H9 (cell line): ENCODE measurements around the gene TRIM65. TPM values are rescaled to one million over a fixed set of nuclear protein-coding genes. Genes with fewer than 3 reads are reported as not detected.

ENCODE experiments used
- DNase-seq: peaks from one replicate; pipeline ENCODE4 v3.0.0-alpha.2; 2017
- H2AFZ ChIP-seq: one replicate; pipeline ENCODE4 v1.6.1; 2013; ENCODE audit warnings: mild to moderate bottlenecking, low read length, control low read depth, moderate library complexity
- H2AK5ac ChIP-seq: 2 replicates; pipeline ENCODE4 v1.6.1; 2013; ENCODE audit warnings: low read length, control low read depth, mixed read lengths; ENCODE audit not compliant: insufficient read length
- H2BK120ac ChIP-seq: one replicate; pipeline ENCODE4 v1.6.1; 2013; ENCODE audit warnings: low read depth, mild to moderate bottlenecking, low read length, control low read depth, inconsistent platforms; ENCODE audit not compliant: poor library complexity, severe bottlenecking
- H2BK12ac ChIP-seq: 2 replicates; pipeline ENCODE4 v1.6.1; 2013; ENCODE audit warnings: low read length, control low read depth, mixed read lengths, low read depth; ENCODE audit not compliant: insufficient read length
- H2BK15ac ChIP-seq: 2 replicates; pipeline ENCODE4 v1.6.1; 2013; ENCODE audit warnings: low read depth, low read length, control low read depth
- H2BK20ac ChIP-seq: one replicate; pipeline ENCODE4 v1.6.1; 2013; ENCODE audit warnings: low read depth, mild to moderate bottlenecking, low read length, control low read depth, inconsistent platforms; ENCODE audit not compliant: poor library complexity, severe bottlenecking
- H2BK5ac ChIP-seq: 2 replicates; pipeline ENCODE4 v1.6.1; 2013; ENCODE audit warnings: low read length, control low read depth, mixed read lengths; ENCODE audit not compliant: insufficient read length
- H3K14ac ChIP-seq: 2 replicates; pipeline ENCODE4 v1.6.1; 2013; ENCODE audit warnings: low read length, control low read depth; ENCODE audit not compliant: insufficient read depth
- H3K18ac ChIP-seq: 2 replicates; pipeline ENCODE4 v1.6.1; 2013; ENCODE audit warnings: low read depth, mild to moderate bottlenecking, mixed read lengths, low read length, control low read depth; ENCODE audit not compliant: insufficient read length
- H3K23ac ChIP-seq: 2 replicates; pipeline ENCODE4 v1.6.1; 2013; ENCODE audit warnings: low read length, control low read depth, mixed read lengths, low read depth; ENCODE audit not compliant: insufficient read length
- H3K23me2 ChIP-seq: 2 replicates; pipeline ENCODE4 v1.6.1; 2013; ENCODE audit warnings: low read depth, mild to moderate bottlenecking, mixed read lengths, low read length, control low read depth; ENCODE audit not compliant: insufficient read length, poor library complexity, severe bottlenecking
- H3K27ac ChIP-seq: 2 replicates; pipeline ENCODE4 v1.5.1; 2013; ENCODE audit warnings: low read length, control low read depth, mixed read lengths, low read depth; ENCODE audit not compliant: insufficient read length
- H3K27me3 ChIP-seq: 2 replicates; pipeline ENCODE4 v1.6.1; 2013; ENCODE audit warnings: low read length, control low read depth, inconsistent platforms; ENCODE audit not compliant: insufficient read depth
- H3K4ac ChIP-seq: 2 replicates; pipeline ENCODE4 v1.6.1; 2013; ENCODE audit warnings: low read depth, mild to moderate bottlenecking, control low read depth, inconsistent platforms, low read length, moderate library complexity
- H3K4me1 ChIP-seq: 2 replicates; pipeline ENCODE4 v1.6.1; 2013; ENCODE audit warnings: low read length, control low read depth, inconsistent platforms; ENCODE audit not compliant: insufficient read depth
- H3K4me2 ChIP-seq: 2 replicates; pipeline ENCODE4 v1.6.1; 2013; ENCODE audit warnings: low read length, control low read depth, mixed read lengths; ENCODE audit not compliant: insufficient read length, insufficient read depth
- H3K56ac ChIP-seq: 2 replicates; pipeline ENCODE4 v1.6.1; 2013; ENCODE audit warnings: low read depth, mild to moderate bottlenecking, mixed read lengths, low read length, control low read depth; ENCODE audit not compliant: insufficient read length
- H3K79me1 ChIP-seq: 2 replicates; pipeline ENCODE4 v1.6.1; 2013; ENCODE audit warnings: low read depth, mild to moderate bottlenecking, moderate library complexity, low read length, control low read depth, inconsistent platforms; ENCODE audit not compliant: insufficient read depth, poor library complexity, severe bottlenecking
- H3K79me2 ChIP-seq: 2 replicates; pipeline ENCODE4 v1.6.1; 2013; ENCODE audit warnings: low read length, control low read depth, inconsistent platforms; ENCODE audit not compliant: insufficient read depth
- H3K9ac ChIP-seq: 2 replicates; pipeline ENCODE4 v1.6.1; 2013; ENCODE audit warnings: low read length, control low read depth, mixed read lengths; ENCODE audit not compliant: insufficient read length; ENCODE audit errors: extremely low read depth
- H3K9me3 ChIP-seq: one replicate; pipeline ENCODE4 v1.6.1; 2013; ENCODE audit warnings: low read depth, low read length, inconsistent platforms; ENCODE audit not compliant: control insufficient read depth
- H3T11ph ChIP-seq: one replicate; pipeline ENCODE4 v1.6.1; 2013; ENCODE audit warnings: mild to moderate bottlenecking, low read length, control low read depth, inconsistent platforms
- H4K20me1 ChIP-seq: one replicate; pipeline ENCODE4 v1.6.1; 2013; ENCODE audit not compliant: control insufficient read depth, insufficient read length, insufficient read depth
- H4K5ac ChIP-seq: 2 replicates; pipeline ENCODE4 v1.6.1; 2013; ENCODE audit warnings: low read depth, mild to moderate bottlenecking, mixed read lengths, low read length, control low read depth; ENCODE audit not compliant: insufficient read length
- H4K8ac ChIP-seq: replicated peaks from 2 replicates; pipeline ENCODE4 v1.6.1; 2013; ENCODE audit warnings: low read length, control low read depth, mixed read lengths, low read depth; ENCODE audit not compliant: insufficient read length
- H4K91ac ChIP-seq: 2 replicates; pipeline ENCODE4 v1.6.1; 2013; ENCODE audit warnings: low read depth, mild to moderate bottlenecking, moderate library complexity, mixed read lengths, low read length, control low read depth; ENCODE audit not compliant: insufficient read length
- H3K27ac Mint-ChIP-seq, 3 experiments: 2 replicates in 2 of 3; 3 replicates in 1 of 3; pipeline ENCODE4 v1.8.0; 2020 to 2021; ENCODE audit warnings: mixed read lengths in 3 of 3, mild to moderate bottlenecking in 1 of 3, moderate library complexity in 1 of 3
- H3K27me3 Mint-ChIP-seq: 2 replicates; pipeline ENCODE4 v1.8.0; 2021; ENCODE audit warnings: low read depth, mild to moderate bottlenecking, moderate library complexity, mixed read lengths
- H3K36me3 Mint-ChIP-seq, 3 experiments: 2 replicates in 2 of 3; 3 replicates in 1 of 3; pipeline ENCODE4 v1.8.0; 2020 to 2021; ENCODE audit warnings: low read depth in 3 of 3, mixed read lengths in 3 of 3; ENCODE audit not compliant: insufficient read depth in 1 of 3
- H3K4me1 Mint-ChIP-seq, 2 experiments: 2 replicates each; pipeline ENCODE4 v1.8.0; 2020; ENCODE audit warnings: mixed read lengths in 2 of 2
- H3K4me3 Mint-ChIP-seq, 2 experiments: 2 replicates in 1 of 2; 3 replicates in 1 of 2; pipeline ENCODE4 v1.8.0; 2020 to 2021; ENCODE audit warnings: mild to moderate bottlenecking in 2 of 2, mixed read lengths in 2 of 2, moderate library complexity in 1 of 2
- H3K9me3 Mint-ChIP-seq, 2 experiments: 2 replicates in 1 of 2; 3 replicates in 1 of 2; pipeline ENCODE4 v1.8.0; 2020; ENCODE audit warnings: mild to moderate bottlenecking in 2 of 2, mixed read lengths in 2 of 2, moderate library complexity in 1 of 2
- WGBS: extraction: QIAGEN DNeasy Blood & Tissue Kit; methylation state at CpG from one replicate; pipeline ENCODE4 v1.1.7; 2013; ENCODE audit warnings: missing lambda C conversion rate, low lambda C conversion rate, mixed read lengths; ENCODE audit not compliant: insufficient read length; ENCODE audit errors: extremely low coverage; 5-methylcytosine and 5-hydroxymethylcytosine counted together
- total RNA-seq: library from RNA; stranded (reverse); gene quantifications from 2 replicates; pipeline ENCODE4 v1.2.1, GENCODE V29; 2021
- TF ChIP-seq, protein P1 (sequence below): fragments of 200-600 bp; sonication (generic); conservative IDR thresholded peaks from 3 replicates; pipeline ENCODE4 v1.8.0; 2021; ENCODE audit warnings: antibody characterized with exemption, mild to moderate bottlenecking

The TRIM65 gene
- total RNA-seq, 1 experiment from 2014 or later, result 34.1 TPM

DNA sequence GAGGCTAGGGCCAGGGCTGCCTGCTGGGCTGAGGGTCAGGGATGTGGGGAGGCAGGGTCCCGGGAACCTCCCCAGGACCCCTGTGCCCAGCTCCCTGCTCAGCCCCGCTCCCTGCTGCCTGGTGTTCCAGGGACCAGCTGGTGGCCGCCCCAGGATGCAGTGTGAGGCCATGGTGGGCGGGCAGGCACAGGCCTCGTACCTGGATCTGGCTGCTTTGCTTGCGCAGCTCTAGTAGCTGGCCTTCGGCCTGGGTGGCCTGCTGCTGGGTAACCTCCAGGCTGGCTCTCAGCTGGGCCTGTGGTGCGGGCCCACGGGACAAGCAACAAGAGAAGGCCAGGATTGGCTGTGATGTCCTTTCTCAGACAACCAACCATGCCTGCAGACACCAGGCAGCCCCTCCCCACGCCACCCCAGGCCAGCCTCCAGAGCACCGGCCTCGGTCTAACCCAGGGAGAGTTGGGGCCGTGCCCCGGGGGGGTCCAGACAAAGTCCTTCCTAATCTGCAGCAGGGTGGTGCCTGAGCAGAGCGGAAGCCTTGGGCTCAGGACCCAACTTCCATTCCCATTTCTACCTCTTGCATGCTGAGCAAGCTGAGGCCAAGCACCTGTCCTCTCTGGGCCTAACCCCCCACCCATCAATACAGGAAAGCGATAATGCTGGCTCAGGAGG, 4.1 kb downstream of the TRIM65 start:
- Histone ChIP-seq H3K27me3 (no peaks in the 10 kb centered on the region), H4K8ac (no peak overlapping the region), H3T11ph (no peak overlapping the region), H4K5ac (no peak overlapping the region), H3K4ac (no peak overlapping the region), H3K79me1 (no peaks in the 10 kb centered on the region), H3K27ac (no peak overlapping the region), H3K79me2 (no peaks in the 10 kb centered on the region), H2BK20ac (no peak overlapping the region), H3K4me1 (no peaks in the 10 kb centered on the region; the same call in 1 of the 2 replicates), H3K14ac (no peak overlapping the region; the same call in 1 of the 2 replicates), H3K18ac (no peak overlapping the region), H4K91ac (no peak overlapping the region), H3K9ac (no peak overlapping the region), H4K20me1 (no peaks in the 10 kb centered on the region), H2BK120ac (no peak overlapping the region), H2BK5ac (no peak overlapping the region), H2BK15ac (no peak overlapping the region), H3K9me3 (no peaks in the 10 kb centered on the region), H3K23ac (no peak overlapping the region), H2AK5ac (no peak overlapping the region), H2BK12ac (no peak overlapping the region), H3K23me2 (peaks cover 8% of the 10 kb centered on the region), H3K4me2 (no peak overlapping the region), H3K56ac (no peak overlapping the region), H2AFZ (no peak overlapping the region)
- no CpG with 5 or more reads among the region's 16 CpGs for WGBS
- Mint-ChIP-seq H3K27me3 (no peaks in the 10 kb centered on the region; the same call in 1 of the 2 replicates), H3K27ac (no peak overlapping the region; a peak in 1 of 7 replicates), H3K36me3 (peaks cover 11 to 32% (median 23%) of the 10 kb centered on the region in 3 experiments), H3K9me3 (no peaks in the 10 kb centered on the region), H3K4me1 (peaks cover 23 to 26% of the 10 kb centered on the region in 2 experiments), H3K4me3 (no peak overlapping the region)
- TF ChIP-seq, protein P1, sequence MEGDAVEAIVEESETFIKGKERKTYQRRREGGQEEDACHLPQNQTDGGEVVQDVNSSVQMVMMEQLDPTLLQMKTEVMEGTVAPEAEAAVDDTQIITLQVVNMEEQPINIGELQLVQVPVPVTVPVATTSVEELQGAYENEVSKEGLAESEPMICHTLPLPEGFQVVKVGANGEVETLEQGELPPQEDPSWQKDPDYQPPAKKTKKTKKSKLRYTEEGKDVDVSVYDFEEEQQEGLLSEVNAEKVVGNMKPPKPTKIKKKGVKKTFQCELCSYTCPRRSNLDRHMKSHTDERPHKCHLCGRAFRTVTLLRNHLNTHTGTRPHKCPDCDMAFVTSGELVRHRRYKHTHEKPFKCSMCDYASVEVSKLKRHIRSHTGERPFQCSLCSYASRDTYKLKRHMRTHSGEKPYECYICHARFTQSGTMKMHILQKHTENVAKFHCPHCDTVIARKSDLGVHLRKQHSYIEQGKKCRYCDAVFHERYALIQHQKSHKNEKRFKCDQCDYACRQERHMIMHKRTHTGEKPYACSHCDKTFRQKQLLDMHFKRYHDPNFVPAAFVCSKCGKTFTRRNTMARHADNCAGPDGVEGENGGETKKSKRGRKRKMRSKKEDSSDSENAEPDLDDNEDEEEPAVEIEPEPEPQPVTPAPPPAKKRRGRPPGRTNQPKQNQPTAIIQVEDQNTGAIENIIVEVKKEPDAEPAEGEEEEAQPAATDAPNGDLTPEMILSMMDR, result no peak
- peak; percentile 29 for DNase-seq
